ENCODE results near the gene FBXW8.

GRCh38 chr12:116982791-116983411 lies 72.2 kb downstream of the FBXW8 start:
- TF ChIP-seq, protein P1, sequence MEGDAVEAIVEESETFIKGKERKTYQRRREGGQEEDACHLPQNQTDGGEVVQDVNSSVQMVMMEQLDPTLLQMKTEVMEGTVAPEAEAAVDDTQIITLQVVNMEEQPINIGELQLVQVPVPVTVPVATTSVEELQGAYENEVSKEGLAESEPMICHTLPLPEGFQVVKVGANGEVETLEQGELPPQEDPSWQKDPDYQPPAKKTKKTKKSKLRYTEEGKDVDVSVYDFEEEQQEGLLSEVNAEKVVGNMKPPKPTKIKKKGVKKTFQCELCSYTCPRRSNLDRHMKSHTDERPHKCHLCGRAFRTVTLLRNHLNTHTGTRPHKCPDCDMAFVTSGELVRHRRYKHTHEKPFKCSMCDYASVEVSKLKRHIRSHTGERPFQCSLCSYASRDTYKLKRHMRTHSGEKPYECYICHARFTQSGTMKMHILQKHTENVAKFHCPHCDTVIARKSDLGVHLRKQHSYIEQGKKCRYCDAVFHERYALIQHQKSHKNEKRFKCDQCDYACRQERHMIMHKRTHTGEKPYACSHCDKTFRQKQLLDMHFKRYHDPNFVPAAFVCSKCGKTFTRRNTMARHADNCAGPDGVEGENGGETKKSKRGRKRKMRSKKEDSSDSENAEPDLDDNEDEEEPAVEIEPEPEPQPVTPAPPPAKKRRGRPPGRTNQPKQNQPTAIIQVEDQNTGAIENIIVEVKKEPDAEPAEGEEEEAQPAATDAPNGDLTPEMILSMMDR (IDR thresholded peaks at IDR 0.05; ENCODE audit: extremely low read depth in 1 of 2, insufficient read depth in 1 of 2, low read depth in 1 of 2, low read length in 2 of 2): no peak
- no peak for TF ChIP-seq POLR2A (IDR thresholded peaks at IDR 0.05; ENCODE audit: low read depth, low read length)
- no peak for TF ChIP-seq POLR2AphosphoS5 (IDR thresholded peaks at IDR 0.05; ENCODE audit: insufficient read depth, low read depth, low read length)
- no peak for TF ChIP-seq JUN (IDR thresholded peaks at IDR 0.05; ENCODE audit: borderline replicate concordance, insufficient read depth, insufficient read length, low read depth)
- no peak for TF ChIP-seq MYC (IDR thresholded peaks at IDR 0.05; ENCODE audit: low read depth, low read length)
- TF ChIP-seq, protein P2, sequence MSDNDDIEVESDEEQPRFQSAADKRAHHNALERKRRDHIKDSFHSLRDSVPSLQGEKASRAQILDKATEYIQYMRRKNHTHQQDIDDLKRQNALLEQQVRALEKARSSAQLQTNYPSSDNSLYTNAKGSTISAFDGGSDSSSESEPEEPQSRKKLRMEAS (IDR thresholded peaks at IDR 0.05; ENCODE audit: insufficient read depth, insufficient read length): no peak
- no peak for TF ChIP-seq EZH2 (IDR thresholded peaks at IDR 0.05; ENCODE audit: borderline replicate concordance, low read depth, low read length, severe bottlenecking)

All from endothelial cell of umbilical vein (primary cell).